CD14-positive monocyte (primary cell): Measurements from ENCODE around the gene TGFB2. TPM values are rescaled to one million over a fixed set of nuclear protein-coding genes. Genes with fewer than 3 reads are reported as not detected.

ENCODE experiments used
- DNase-seq, 3 donors: peaks; one replicate each; pipeline ENCODE4 v3.0.0-alpha.2; 2011 to 2022
- H2AFZ ChIP-seq: 2 replicates; pipeline ENCODE4 v1.6.0; 2012; ENCODE audit warnings: mild to moderate bottlenecking, low read depth, low read length, inconsistent platforms; ENCODE audit not compliant: insufficient read depth, poor library complexity, severe bottlenecking
- H3K27ac ChIP-seq, 2 donors: 1 replicate in 1 of 2; 2 replicates in 1 of 2; pipeline ENCODE4 v1.5.1; 2012 to 2013; ENCODE audit warnings: low read length in 2 of 2, control low read depth in 1 of 2, inconsistent platforms in 1 of 2, low read depth in 1 of 2, mild to moderate bottlenecking in 1 of 2
- H3K27me3 ChIP-seq, 2 donors: one replicate each; pipeline versions ENCODE4 v1.6.0 to v1.6.1; 2011 to 2013; ENCODE audit warnings: low read length in 2 of 2; ENCODE audit not compliant: control insufficient read depth in 2 of 2, insufficient read depth in 2 of 2
- H3K36me3 ChIP-seq, 2 donors: replicated peaks in 1 of 2; 1 replicate in 1 of 2; 2 replicates in 1 of 2; pipeline versions ENCODE4 v1.5.1 to v1.6.1; 2012 to 2013; ENCODE audit warnings: low read length in 2 of 2, control low read depth in 1 of 2, inconsistent platforms in 1 of 2, mild to moderate bottlenecking in 1 of 2; ENCODE audit not compliant: insufficient read depth in 2 of 2, control insufficient read depth in 1 of 2
- H3K4me1 ChIP-seq, 2 donors: 1 replicate in 1 of 2; 2 replicates in 1 of 2; pipeline versions ENCODE4 v1.5.1 to v1.6.1; 2012 to 2013; ENCODE audit warnings: low read length in 2 of 2, control low read depth in 1 of 2, inconsistent platforms in 1 of 2, mild to moderate bottlenecking in 1 of 2, moderate library complexity in 1 of 2; ENCODE audit not compliant: insufficient read depth in 2 of 2, control insufficient read depth in 1 of 2
- H3K4me2 ChIP-seq: replicated peaks from 2 replicates; pipeline ENCODE3; 2012; ENCODE audit warnings: low read length, moderate library complexity, mild to moderate bottlenecking; ENCODE audit not compliant: poor library complexity, severe bottlenecking; ENCODE audit errors: extremely low read depth
- H3K4me3 ChIP-seq, 3 experiments: fragments of 200-600 bp in 1 of 3; sonication (generic) in 1 of 3; replicated peaks in 1 of 3; 1 replicate in 2 of 3; 2 replicates in 1 of 3; pipeline ENCODE4 v1.5.1; 2011 to 2013; ENCODE audit warnings: low read length in 3 of 3, mild to moderate bottlenecking in 3 of 3, control low read depth in 2 of 3, low read depth in 2 of 3, inconsistent platforms in 1 of 3, moderate library complexity in 1 of 3
- H3K79me2 ChIP-seq: 2 replicates; pipeline ENCODE4 v1.6.0; 2012; ENCODE audit warnings: mild to moderate bottlenecking, control low read depth, inconsistent platforms, low read length, moderate library complexity; ENCODE audit not compliant: insufficient read depth
- H3K9ac ChIP-seq: 2 replicates; pipeline ENCODE4 v1.6.0; 2017; ENCODE audit warnings: low read length, mild to moderate bottlenecking; ENCODE audit not compliant: insufficient read depth, poor library complexity, severe bottlenecking
- H3K9me3 ChIP-seq, 2 donors: replicated peaks in 1 of 2; 1 replicate in 1 of 2; 2 replicates in 1 of 2; pipeline versions ENCODE4 v1.5.1 to v1.6.1; 2012 to 2013; ENCODE audit warnings: low read length in 2 of 2, control low read depth in 1 of 2; ENCODE audit not compliant: control insufficient read depth in 1 of 2, insufficient read depth in 1 of 2
- H4K20me1 ChIP-seq: 2 replicates; pipeline ENCODE4 v1.6.0; 2012; ENCODE audit warnings: mild to moderate bottlenecking, low read length, control low read depth, moderate library complexity; ENCODE audit not compliant: insufficient read depth
- H3K27ac Mint-ChIP-seq, 7 donors: one replicate each; pipeline ENCODE4 v1.8.0; 2020; ENCODE audit warnings: mild to moderate bottlenecking in 7 of 7, mixed read lengths in 7 of 7, moderate library complexity in 6 of 7, inconsistent platforms in 2 of 7
- H3K27me3 Mint-ChIP-seq, 3 donors: one replicate each; pipeline ENCODE4 v1.8.0; 2021 to 2022; ENCODE audit warnings: low read depth in 3 of 3, mild to moderate bottlenecking in 3 of 3, mixed read lengths in 3 of 3, moderate library complexity in 3 of 3, inconsistent platforms in 1 of 3
- H3K36me3 Mint-ChIP-seq, 2 donors: one replicate each; pipeline ENCODE4 v1.8.0; 2020; ENCODE audit warnings: mixed read lengths in 2 of 2, inconsistent platforms in 1 of 2, mild to moderate bottlenecking in 1 of 2
- H3K4me1 Mint-ChIP-seq: one replicate; pipeline ENCODE4 v1.8.0; 2020; ENCODE audit warnings: mild to moderate bottlenecking, mixed read lengths
- H3K4me3 Mint-ChIP-seq, 2 donors: one replicate each; pipeline ENCODE4 v1.8.0; 2020; ENCODE audit warnings: mild to moderate bottlenecking in 2 of 2, mixed read lengths in 2 of 2, moderate library complexity in 1 of 2
- H3K9me3 Mint-ChIP-seq, 7 donors: one replicate each; pipeline ENCODE4 v1.8.0; 2020 to 2022; ENCODE audit warnings: mixed read lengths in 7 of 7, mild to moderate bottlenecking in 6 of 7, moderate library complexity in 6 of 7, inconsistent platforms in 2 of 7
- WGBS: methylation state at CpG from one replicate; pipeline ENCODE4 v1.1.5; 2013; ENCODE audit warnings: missing lambda C conversion rate; ENCODE audit not compliant: insufficient coverage; 5-methylcytosine and 5-hydroxymethylcytosine counted together
- intact Hi-C, 2 donors: fragments of 100-400 bp; cut with micrococcal nuclease; formaldehyde crosslinking; loops; one replicate each; pipeline versions ENCODE4 v1.15.0 to v1.15.1; 2023
- polyA plus RNA-seq, 3 donors: library from polyadenylated mRNA; depleted of rRNA in 1 of 3; unstranded in 2 of 3; stranded (reverse) in 1 of 3; fragments of 300-500 nt in 2 of 3; fragments of >200 nt in 1 of 3; fragmentation: Illumina TruSeq in 2 of 3; gene quantifications; 1 replicate in 2 of 3; 2 replicates in 1 of 3; pipeline ENCODE4 v1.2.3, GENCODE V29; 2012 to 2021
- TF ChIP-seq, protein P1 (sequence below): fragments of 200-600 bp; IDR thresholded peaks from one replicate; pipeline ENCODE4 v1.8.0; 2022; ENCODE audit warnings: antibody characterized with exemption, mild to moderate bottlenecking

The TGFB2 gene
- polyA plus RNA-seq, 3 donors, result 0.01 TPM; not detected in 2

DNA sequence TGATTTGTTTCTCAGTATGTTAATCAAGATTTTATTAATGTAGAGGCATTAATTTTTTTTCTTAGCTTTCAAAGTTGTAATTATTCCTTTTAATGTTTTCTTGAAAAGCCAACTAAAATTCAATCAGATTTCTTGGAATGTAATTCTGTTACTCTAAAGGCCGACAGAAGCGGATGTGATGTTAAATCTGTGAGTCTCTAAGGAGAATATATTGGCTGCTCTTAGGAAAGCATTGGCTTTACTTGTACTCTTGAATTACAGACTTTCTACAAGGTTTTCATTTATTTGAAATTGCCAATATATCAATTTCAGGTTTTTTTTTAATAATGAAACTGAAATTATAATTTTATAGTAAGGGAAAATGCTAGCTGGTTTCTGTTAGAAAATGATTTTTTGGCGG lies 30.8 kb upstream of the TGFB2 start:
- Histone ChIP-seq H3K4me3 (no peak overlapping the region), H3K27me3 (no peaks in the 10 kb centered on the region), H3K27ac (no peak overlapping the region), H3K4me1 (no peaks in the 10 kb centered on the region), H3K4me2 (no peak overlapping the region), H3K79me2 (no peaks in the 10 kb centered on the region), H4K20me1 (no peaks in the 10 kb centered on the region), H3K9ac (no peak overlapping the region), H3K36me3 (peaks cover 0 to 6% of the 10 kb centered on the region in 2 donors), H2AFZ (no peak overlapping the region), H3K9me3 (no peaks in the 10 kb centered on the region)
- peaks cover 0 to 3% (median 2%) of the 10 kb centered on the region in 7 donors for H3K9me3 Mint-ChIP-seq
- H3K4me3 Mint-ChIP-seq, result no peak overlapping the region
- no peak for DNase-seq
- TF ChIP-seq, protein P1, sequence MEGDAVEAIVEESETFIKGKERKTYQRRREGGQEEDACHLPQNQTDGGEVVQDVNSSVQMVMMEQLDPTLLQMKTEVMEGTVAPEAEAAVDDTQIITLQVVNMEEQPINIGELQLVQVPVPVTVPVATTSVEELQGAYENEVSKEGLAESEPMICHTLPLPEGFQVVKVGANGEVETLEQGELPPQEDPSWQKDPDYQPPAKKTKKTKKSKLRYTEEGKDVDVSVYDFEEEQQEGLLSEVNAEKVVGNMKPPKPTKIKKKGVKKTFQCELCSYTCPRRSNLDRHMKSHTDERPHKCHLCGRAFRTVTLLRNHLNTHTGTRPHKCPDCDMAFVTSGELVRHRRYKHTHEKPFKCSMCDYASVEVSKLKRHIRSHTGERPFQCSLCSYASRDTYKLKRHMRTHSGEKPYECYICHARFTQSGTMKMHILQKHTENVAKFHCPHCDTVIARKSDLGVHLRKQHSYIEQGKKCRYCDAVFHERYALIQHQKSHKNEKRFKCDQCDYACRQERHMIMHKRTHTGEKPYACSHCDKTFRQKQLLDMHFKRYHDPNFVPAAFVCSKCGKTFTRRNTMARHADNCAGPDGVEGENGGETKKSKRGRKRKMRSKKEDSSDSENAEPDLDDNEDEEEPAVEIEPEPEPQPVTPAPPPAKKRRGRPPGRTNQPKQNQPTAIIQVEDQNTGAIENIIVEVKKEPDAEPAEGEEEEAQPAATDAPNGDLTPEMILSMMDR, result no peak
- no peaks in the 10 kb centered on the region for H3K27me3 Mint-ChIP-seq
- no peak overlapping the region for H3K27ac Mint-ChIP-seq
- no CpG with 5 or more reads among the region's 3 CpGs for WGBS
- peaks cover 18 to 36% of the 10 kb centered on the region in 2 donors for H3K36me3 Mint-ChIP-seq
- intact Hi-C loops, result no loop called here
- H3K4me1 Mint-ChIP-seq, result no peaks in the 10 kb centered on the region

DNA sequence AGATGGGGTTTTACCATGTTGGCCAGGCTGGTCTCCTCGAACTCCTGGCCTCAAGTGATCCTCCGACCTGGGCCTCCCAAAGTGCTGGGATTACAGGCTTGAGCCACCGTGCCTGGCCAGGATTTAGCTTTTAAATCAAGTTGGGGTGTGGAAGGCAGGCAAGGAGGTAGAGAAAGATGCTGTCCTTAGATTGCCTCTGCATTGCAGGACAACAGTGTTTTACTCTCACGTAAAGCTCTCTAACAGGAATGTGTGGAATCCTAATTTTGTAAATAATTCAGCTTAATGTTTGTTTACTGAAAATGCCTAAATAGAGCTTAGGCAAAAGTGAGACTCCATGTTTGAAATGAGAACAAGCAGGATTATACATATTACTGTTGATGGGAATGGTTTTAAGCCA lies 29.5 kb upstream of the TGFB2 start:
- no peaks in the 10 kb centered on the region for H3K27me3 Mint-ChIP-seq
- H3K4me3 Mint-ChIP-seq, result no peak overlapping the region
- no peak overlapping the region for H2AFZ ChIP-seq
- no peak overlapping the region for H3K4me3 ChIP-seq
- H3K27ac Mint-ChIP-seq, result no peak overlapping the region
- DNase-seq, result no peak
- intact Hi-C loops, result no loop called here
- H3K27ac ChIP-seq, result no peak overlapping the region
- no peak overlapping the region for H3K4me2 ChIP-seq
- no peaks in the 10 kb centered on the region for H3K79me2 ChIP-seq
- H4K20me1 ChIP-seq, result no peaks in the 10 kb centered on the region
- H3K4me1 ChIP-seq, result no peaks in the 10 kb centered on the region
- peaks cover 19 to 41% of the 10 kb centered on the region in 2 donors for H3K36me3 Mint-ChIP-seq
- H3K9ac ChIP-seq, result no peak overlapping the region
- no peaks in the 10 kb centered on the region for H3K27me3 ChIP-seq
- H3K4me1 Mint-ChIP-seq, result no peaks in the 10 kb centered on the region
- peaks cover 0 to 3% (median 2%) of the 10 kb centered on the region in 7 donors for H3K9me3 Mint-ChIP-seq
- WGBS, result 97% methylated on average over 4 of the region's 4 CpGs
- peaks cover 0 to 5% of the 10 kb centered on the region in 2 donors for H3K36me3 ChIP-seq
- TF ChIP-seq, protein P1, result no peak
- no peaks in the 10 kb centered on the region for H3K9me3 ChIP-seq
